Measurements from ENCODE around the gene VCL. TPM values are rescaled to one million over a fixed set of nuclear protein-coding genes. Genes with fewer than 3 reads are reported as not detected.

Gene VCL
- total and polyA plus RNA-seq, 9 of the 15 experiments (the other 6 are each of a cell fraction or from before 2014, with no cell fraction given), result 29.8 to 186 (median 76.4) TPM

GRCh38 chr10:74156919-74157289 lies 159.0 kb downstream of the VCL start (continued):
- TF ChIP-seq BCLAF1 (IDR thresholded peaks at IDR 0.05; ENCODE audit: borderline replicate concordance in 1 of 2, control insufficient read depth in 1 of 2, low read depth in 2 of 2, low read length in 1 of 2) (no peak), ARID3B (CRISPR knock-in tag; IDR thresholded peaks at IDR 0.05; ENCODE audit: borderline replicate concordance) (no peak), TGIF2 (CRISPR knock-in tag; IDR thresholded peaks at IDR 0.05) (no peak), LCOR (CRISPR knock-in tag; IDR thresholded peaks at IDR 0.05) (no peak), VEZF1 (CRISPR knock-in tag; IDR thresholded peaks at IDR 0.05) (no peak), HES1 (IDR thresholded peaks at IDR 0.05; ENCODE audit: low read depth) (no peak), NFIC (IDR thresholded peaks at IDR 0.05) (0 out of 2 replicates have a peak, but pooled peaks have one; percentile 23), SMARCA5 (IDR thresholded peaks at IDR 0.05) (no peak), ZFX (CRISPR knock-in tag; IDR thresholded peaks at IDR 0.05) (no peak), SRF (CRISPR knock-in tag; IDR thresholded peaks at IDR 0.05) (no peak), ZFP91 (CRISPR knock-in tag; IDR thresholded peaks at IDR 0.05) (0 out of 2 replicates have a peak, but pooled peaks have one; percentile 40), CAMTA2 (CRISPR knock-in tag; conservative IDR thresholded peaks at IDR 0.05) (no peak), RCOR1 (IDR thresholded peaks at IDR 0.05; ENCODE audit: borderline replicate concordance in 1 of 2, low read depth in 2 of 2, low read length in 2 of 2) (peak in 1 of 2 experiments; percentile 40; a peak in 1 of 4 replicates), SMAD3 (CRISPR knock-in tag; conservative IDR thresholded peaks at IDR 0.05) (no peak), TRIM24 (IDR thresholded peaks at IDR 0.05) (0 out of 4 replicates have a peak, but pooled peaks of 1 of the 2 experiments have one; percentile 22), ZNF282 (CRISPR knock-in tag; IDR thresholded peaks at IDR 0.05) (no peak), POLR2B (IDR thresholded peaks at IDR 0.05; ENCODE audit: low read depth, partially characterized antibody) (no peak), KDM1A (IDR thresholded peaks at IDR 0.05) (peak in 1 of 2 experiments; percentile 23; a peak in 1 of 4 replicates), RBM25 (IDR thresholded peaks at IDR 0.05; ENCODE audit: low read depth, low read length, severe bottlenecking) (no peak), SRSF7 (optimal IDR thresholded peaks at IDR 0.05; ENCODE audit: low read depth, low read length) (no peak)

All from K562 (cell line).